Activated CD8-positive, alpha-beta memory T cell treated with anti-CD3 and anti-CD28 coated beads for 36 hours (primary cell): ENCODE measurements around the gene PLCB3. TPM values are rescaled to one million over a fixed set of nuclear protein-coding genes. Genes with fewer than 3 reads are reported as not detected.

Experiments used
- CTCF ChIA-PET: fragments of 350-600 bp; sonication (Branson Sonifier 250); formaldehyde crosslinking; loops from one replicate; lab custom pipeline; 2021; ENCODE audit warnings: antibody characterized with exemption; lab: Charles Lee
- POLR2A ChIA-PET: fragments of 350-600 bp; sonication (Branson Sonifier 250); formaldehyde crosslinking; loops from one replicate; lab custom pipeline; 2021; ENCODE audit warnings: antibody characterized with exemption; lab: Charles Lee
- total RNA-seq, 2 experiments: library from RNA; stranded (reverse); gene quantifications; one replicate each; pipeline ENCODE4 v1.2.3, GENCODE V29; 2021

The PLCB3 gene
- total RNA-seq, 2 experiments from 2014 or later = 16.0 to 16.9 TPM

GRCh38 chr11:64281957-64282770 lies 30.8 kb downstream of the PLCB3 start:
- ChIA-PET CTCF (interaction anchor here (1.9 to 3.4 kb wide), 3 partner anchors 10 to 22 kb away, joined by 5 to 26 read pairs (median 5); no protein-coding TSS in a partner anchor), POLR2A (interaction anchor here (0.6 kb wide), 1 partner anchor 36 kb away, joined by 6 read pairs; no protein-coding TSS in a partner anchor)

- CTCF ChIA-PET = interaction anchor here (1.0 to 3.4 kb wide), 4 partner anchors 11 to 32 kb away, joined by 3 to 26 read pairs (median 6); partner anchors contain the start of gene PLCB3
- POLR2A ChIA-PET = interaction anchor here (3.3 kb wide), 1 partner anchor 13 kb away, joined by 20 read pairs; no protein-coding TSS in a partner anchor
These were observed 31.8 kb downstream of the PLCB3 start for GRCh38 chr11:64283092-64283491.

- ChIA-PET POLR2A (interaction anchor here (0.7 to 3.3 kb wide), 6 partner anchors 14 to 78 kb away, joined by 3 to 20 read pairs (median 4); partner anchors contain the start of genes CATSPERZ, FERMT3, FKBP2 and TRMT112), CTCF (interaction anchor here (0.6 to 3.4 kb wide), 6 partner anchors 11 to 33 kb away, joined by 3 to 26 read pairs (median 6); partner anchors contain the start of genes CATSPERZ and PLCB3)
These were observed 33.0 kb downstream of the PLCB3 start, which contains the start of gene BAD for GRCh38 chr11:64284048-64284961. Gene BAD (minus strand): TSS chr11:64284665. CDS start chr11:64284368, 297 bp downstream.

GRCh38 chr11:64284962-64285884 lies 33.9 kb downstream of the PLCB3 start, which contains the start of gene GPR137:
Gene GPR137 (plus strand): TSS chr11:64285848. CDS start chr11:64286525, 677 bp downstream.
- ChIA-PET POLR2A (interaction anchor here (0.6 to 3.3 kb wide), 8 partner anchors 15 to 1444 kb away, joined by 3 to 20 read pairs (median 4); partner anchors contain the start of genes CATSPERZ, FERMT3, FKBP2 and TRMT112), CTCF (interaction anchor here (1.7 to 3.4 kb wide), 3 partner anchors 16 to 34 kb away, joined by 8 to 26 read pairs (median 15); partner anchors contain the start of genes CATSPERZ and PLCB3)

GRCh38 chr11:64285885-64286800 lies 34.8 kb downstream of the PLCB3 start:
- ChIA-PET CTCF (interaction anchor here (0.9 to 3.4 kb wide), 5 partner anchors 15 to 35 kb away, joined by 3 to 26 read pairs (median 8); partner anchors contain the start of genes CATSPERZ and PLCB3), POLR2A (interaction anchor here (0.9 to 3.3 kb wide), 2 partner anchors 16 to 18 kb away, joined by 3 to 20 read pairs; no protein-coding TSS in a partner anchor)

- POLR2A ChIA-PET = no interaction called here
- CTCF ChIA-PET = interaction anchor here (0.9 to 2.5 kb wide), 3 partner anchors 14 to 18 kb away, joined by 3 to 11 read pairs (median 4); no protein-coding TSS in a partner anchor
These were observed 35.5 kb downstream of the PLCB3 start for GRCh38 chr11:64286801-64287159.

- POLR2A ChIA-PET = no interaction called here
These were observed 36.5 kb downstream of the PLCB3 start for GRCh38 chr11:64287676-64288352.

GRCh38 chr11:64288353-64288750 lies 37.0 kb downstream of the PLCB3 start:
- POLR2A ChIA-PET = no interaction called here
- CTCF ChIA-PET = interaction anchor here (0.6 to 2.5 kb wide), 3 partner anchors 13 to 21 kb away, joined by 3 to 11 read pairs (median 3); no protein-coding TSS in a partner anchor

More at GRCh38 chr11:64287676-64288352, 36.5 kb downstream of the PLCB3 start:
- CTCF ChIA-PET = interaction anchor here (0.7 to 2.5 kb wide), 3 partner anchors 13 to 17 kb away, joined by 3 to 11 read pairs (median 4); no protein-coding TSS in a partner anchor

- POLR2A ChIA-PET = interaction anchor here (1.2 kb wide), 1 partner anchor 82 kb away, joined by 3 read pairs; the partner anchor contains the start of gene FERMT3
These were observed 37.8 kb downstream of the PLCB3 start for GRCh38 chr11:64289002-64289564.

GRCh38 chr11:64290352-64291261 lies 39.3 kb downstream of the PLCB3 start:
- CTCF ChIA-PET = interaction anchor here (1.3 to 4.6 kb wide), 4 partner anchors 10 to 40 kb away, joined by 4 to 26 read pairs (median 8); partner anchors contain the start of genes CATSPERZ and PLCB3
- POLR2A ChIA-PET = interaction anchor here (1.2 kb wide), 1 partner anchor 84 kb away, joined by 3 read pairs; the partner anchor contains the start of gene FERMT3

More at GRCh38 chr11:64289002-64289564, 37.8 kb downstream of the PLCB3 start:
- CTCF ChIA-PET = interaction anchor here (0.5 to 2.5 kb wide), 6 partner anchors 12 to 600 kb away, joined by 3 to 11 read pairs (median 6); partner anchors contain the start of genes CATSPERZ and PLCB3

- POLR2A ChIA-PET = no interaction called here
- CTCF ChIA-PET = interaction anchor here (2.3 to 4.6 kb wide), 2 partner anchors 10 to 13 kb away, joined by 8 to 26 read pairs; no protein-coding TSS in a partner anchor
These were observed 40.0 kb downstream of the PLCB3 start, which contains the start of gene KCNK4 for GRCh38 chr11:64291262-64291751. Gene KCNK4 (plus strand): TSS chr11:64291302. CDS start chr11:64293019, 1,717 bp downstream.

- ChIA-PET CTCF (interaction anchor here (0.6 to 4.6 kb wide), 4 partner anchors 9 to 318 kb away, joined by 3 to 26 read pairs (median 6); no protein-coding TSS in a partner anchor), POLR2A (no interaction called here)
These were observed 40.6 kb downstream of the PLCB3 start for GRCh38 chr11:64291752-64292459.
